BE2C (cell line): ENCODE results near the gene SEC16A.
A peak's percentile ranks its signal among the peaks of the same experiment; 100 is the strongest.

Source experiments
- DNase-seq: peaks from one replicate; pipeline ENCODE4 v3.0.0-alpha.2; 2020
- H3K27me3 ChIP-seq: fragments of 250-450 bp; sonication (Bioruptor Pico); 2 replicates; pipeline ENCODE4 v1.5.1; 2020; ENCODE audit warnings: mild to moderate bottlenecking
- H3K36me3 ChIP-seq: fragments of 250-450 bp; sonication (Bioruptor Pico); 2 replicates; pipeline ENCODE4 v1.5.1; 2020; ENCODE audit warnings: mild to moderate bottlenecking
- H3K4me1 ChIP-seq: fragments of 250-450 bp; sonication (Bioruptor Pico); 2 replicates; pipeline ENCODE4 v1.5.1; 2020
- H3K4me3 ChIP-seq: 2 replicates; pipeline ENCODE4 v1.5.1; 2011; ENCODE audit warnings: low read depth, low read length
- H3K9me3 ChIP-seq: fragments of 250-450 bp; sonication (Bioruptor Pico); 2 replicates; pipeline ENCODE4 v1.5.1; 2020
- TF ChIP-seq, protein P1 (sequence below): IDR thresholded peaks from 2 replicates; pipeline ENCODE4 v1.5.1; 2012; ENCODE audit warnings: mild to moderate bottlenecking, low read depth, low read length

SEC16A gene

DNA sequence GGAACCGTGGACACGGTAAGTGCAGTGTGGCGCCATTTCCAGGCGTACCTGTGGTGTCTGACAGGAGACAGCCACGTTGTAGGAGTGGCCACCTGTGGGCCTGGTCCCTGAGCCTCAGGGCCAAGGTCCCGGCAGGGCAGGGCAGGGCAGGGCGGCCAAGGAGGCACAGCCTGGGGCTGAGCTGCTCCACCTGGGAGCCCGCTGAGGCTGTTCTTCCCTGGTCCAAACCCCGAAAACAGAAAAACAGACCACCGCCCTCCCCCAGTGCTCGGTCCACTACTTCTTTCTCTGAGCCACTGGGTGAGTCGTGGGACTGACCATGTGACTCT is 63.8 kb downstream of the SEC16A start:
- Histone ChIP-seq H3K27me3 (no peaks in the 10 kb centered on the region), H3K9me3 (no peaks in the 10 kb centered on the region), H3K4me1 (no peaks in the 10 kb centered on the region), H3K36me3 (peaks cover 93% of the 10 kb centered on the region), H3K4me3 (no peak overlapping the region)
- TF ChIP-seq, protein P1, sequence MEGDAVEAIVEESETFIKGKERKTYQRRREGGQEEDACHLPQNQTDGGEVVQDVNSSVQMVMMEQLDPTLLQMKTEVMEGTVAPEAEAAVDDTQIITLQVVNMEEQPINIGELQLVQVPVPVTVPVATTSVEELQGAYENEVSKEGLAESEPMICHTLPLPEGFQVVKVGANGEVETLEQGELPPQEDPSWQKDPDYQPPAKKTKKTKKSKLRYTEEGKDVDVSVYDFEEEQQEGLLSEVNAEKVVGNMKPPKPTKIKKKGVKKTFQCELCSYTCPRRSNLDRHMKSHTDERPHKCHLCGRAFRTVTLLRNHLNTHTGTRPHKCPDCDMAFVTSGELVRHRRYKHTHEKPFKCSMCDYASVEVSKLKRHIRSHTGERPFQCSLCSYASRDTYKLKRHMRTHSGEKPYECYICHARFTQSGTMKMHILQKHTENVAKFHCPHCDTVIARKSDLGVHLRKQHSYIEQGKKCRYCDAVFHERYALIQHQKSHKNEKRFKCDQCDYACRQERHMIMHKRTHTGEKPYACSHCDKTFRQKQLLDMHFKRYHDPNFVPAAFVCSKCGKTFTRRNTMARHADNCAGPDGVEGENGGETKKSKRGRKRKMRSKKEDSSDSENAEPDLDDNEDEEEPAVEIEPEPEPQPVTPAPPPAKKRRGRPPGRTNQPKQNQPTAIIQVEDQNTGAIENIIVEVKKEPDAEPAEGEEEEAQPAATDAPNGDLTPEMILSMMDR: no peak
- no peak for DNase-seq

DNA sequence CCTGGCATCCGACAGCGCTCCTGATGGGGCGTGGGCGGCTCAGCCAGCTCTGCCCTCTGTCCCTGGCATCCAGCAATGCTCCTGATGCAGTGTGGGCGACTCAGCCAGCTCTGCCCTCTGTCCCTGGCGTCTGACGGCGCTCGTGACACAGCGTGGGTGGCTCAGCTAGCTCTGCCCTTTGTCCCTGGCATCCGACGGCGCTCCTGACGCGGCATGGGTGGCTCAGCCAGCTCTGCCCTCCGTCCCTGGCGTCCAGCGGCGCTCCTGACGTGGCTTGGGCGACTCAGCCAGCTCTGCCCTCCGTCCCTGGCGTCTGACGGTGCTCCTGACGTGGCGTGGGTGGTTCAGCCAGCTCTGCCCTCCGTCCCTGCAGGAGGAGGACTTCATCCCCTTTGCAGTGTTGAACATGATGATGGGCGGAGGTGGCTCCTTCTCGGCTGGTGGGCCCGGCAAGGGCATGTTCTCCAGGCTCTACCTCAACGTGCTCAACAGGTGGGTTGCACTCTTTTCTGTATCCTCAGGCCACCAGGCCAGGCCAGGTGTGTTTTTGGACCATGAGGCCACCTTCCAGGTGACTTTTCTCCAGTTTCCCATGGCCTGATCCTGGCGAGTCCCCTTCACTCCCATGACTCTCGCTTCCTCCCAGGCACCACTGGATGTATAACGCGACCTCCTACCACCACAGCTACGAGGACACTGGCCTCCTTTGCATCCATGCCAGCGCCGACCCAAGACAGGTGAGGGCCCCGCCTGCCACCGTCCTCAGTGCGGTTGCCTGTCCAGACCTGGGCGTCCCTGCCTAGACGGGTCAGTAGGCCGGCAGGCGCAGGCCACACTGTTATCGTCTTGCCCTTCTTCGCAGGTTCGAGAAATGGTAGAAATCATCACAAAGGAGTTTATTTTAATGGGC is 64.4 kb downstream of the SEC16A start:
- Histone ChIP-seq H3K36me3 (peaks cover 93% of the 10 kb centered on the region), H3K4me1 (no peaks in the 10 kb centered on the region), H3K4me3 (no peak overlapping the region), H3K9me3 (no peaks in the 10 kb centered on the region), H3K27me3 (no peaks in the 10 kb centered on the region)
- DNase-seq: no peak
- TF ChIP-seq, protein P1: no peak

DNA sequence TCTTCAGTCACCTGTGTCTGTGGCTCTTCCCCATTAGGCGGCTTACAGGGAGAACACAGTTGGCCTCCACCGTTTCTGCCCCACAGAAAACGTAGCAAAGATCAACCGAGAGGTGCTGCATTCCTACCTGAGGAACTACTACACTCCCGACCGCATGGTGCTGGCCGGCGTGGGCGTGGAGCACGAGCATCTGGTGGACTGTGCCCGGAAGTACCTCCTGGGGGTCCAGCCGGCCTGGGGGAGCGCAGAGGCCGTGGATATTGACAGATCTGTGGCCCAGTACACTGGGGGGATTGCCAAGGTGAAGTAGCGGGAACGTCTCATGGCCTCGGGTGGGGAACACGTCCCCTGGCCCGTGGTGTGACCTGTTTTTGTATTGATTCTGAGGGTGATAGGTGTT is 65.9 kb downstream of the SEC16A start:
- TF ChIP-seq, protein P1: no peak
- no peak overlapping the region for H3K4me3 ChIP-seq
- peaks cover 93% of the 10 kb centered on the region for H3K36me3 ChIP-seq
- no peaks in the 10 kb centered on the region for H3K9me3 ChIP-seq
- no peak for DNase-seq
- H3K27me3 ChIP-seq: no peaks in the 10 kb centered on the region
- peaks cover 7% of the 10 kb centered on the region; the same call in 1 of the 2 replicates for H3K4me1 ChIP-seq

DNA sequence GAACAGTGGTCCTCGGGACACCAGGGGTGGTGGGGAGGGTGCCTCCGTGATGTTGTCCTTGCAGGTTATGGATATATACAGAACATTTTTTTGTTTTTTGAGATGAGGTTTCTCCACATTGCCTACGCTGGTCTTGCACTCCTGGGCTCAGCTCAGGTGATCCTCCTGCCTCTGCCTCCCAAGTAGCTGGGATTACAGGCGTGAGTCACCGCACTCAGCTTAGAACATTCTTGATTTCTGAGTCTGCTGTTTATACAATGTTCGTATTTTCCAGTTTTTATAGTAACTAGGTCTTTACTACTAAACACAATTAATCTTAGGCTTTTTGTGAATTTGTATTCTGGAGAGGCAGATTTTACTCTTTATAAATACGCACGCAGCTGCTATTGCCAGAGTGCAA is 66.4 kb downstream of the SEC16A start:
- TF ChIP-seq, protein P1: no peak
- peaks cover 88% of the 10 kb centered on the region for H3K36me3 ChIP-seq
- no peaks in the 10 kb centered on the region for H3K27me3 ChIP-seq
- no peak for DNase-seq
- H3K9me3 ChIP-seq: no peaks in the 10 kb centered on the region
- H3K4me3 ChIP-seq: no peak overlapping the region
- peaks cover 10% of the 10 kb centered on the region; the same call in 1 of the 2 replicates for H3K4me1 ChIP-seq

DNA sequence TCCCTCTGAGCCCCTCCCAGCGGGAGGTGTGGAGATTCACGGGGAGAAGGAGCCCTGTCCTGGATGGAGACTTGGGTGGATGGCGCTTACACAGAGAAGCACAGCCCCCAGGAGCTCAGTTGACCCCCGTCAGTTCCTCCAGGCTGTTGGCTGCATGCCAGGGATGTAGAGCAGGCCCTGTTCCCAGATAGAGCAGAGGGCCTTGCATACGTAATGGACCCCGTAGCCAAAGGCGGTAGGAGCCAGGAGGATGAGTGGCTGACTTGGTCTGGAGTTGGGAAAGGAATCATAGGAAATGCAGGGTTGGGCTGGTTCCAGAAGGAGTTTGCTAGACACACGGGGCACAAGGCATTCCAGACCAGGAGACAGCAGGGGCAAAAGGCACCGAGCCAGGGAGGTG is 69.9 kb downstream of the SEC16A start:
- Histone ChIP-seq H3K36me3 (peaks cover 69% of the 10 kb centered on the region), H3K9me3 (no peaks in the 10 kb centered on the region), H3K4me1 (peaks cover 13% of the 10 kb centered on the region; the same call in 1 of the 2 replicates), H3K27me3 (no peaks in the 10 kb centered on the region), H3K4me3 (peak overlapping the region; percentile 1)
- peak; percentile 90 for DNase-seq
- TF ChIP-seq, protein P1: no peak; the same call in 1 of the 2 replicates

DNA sequence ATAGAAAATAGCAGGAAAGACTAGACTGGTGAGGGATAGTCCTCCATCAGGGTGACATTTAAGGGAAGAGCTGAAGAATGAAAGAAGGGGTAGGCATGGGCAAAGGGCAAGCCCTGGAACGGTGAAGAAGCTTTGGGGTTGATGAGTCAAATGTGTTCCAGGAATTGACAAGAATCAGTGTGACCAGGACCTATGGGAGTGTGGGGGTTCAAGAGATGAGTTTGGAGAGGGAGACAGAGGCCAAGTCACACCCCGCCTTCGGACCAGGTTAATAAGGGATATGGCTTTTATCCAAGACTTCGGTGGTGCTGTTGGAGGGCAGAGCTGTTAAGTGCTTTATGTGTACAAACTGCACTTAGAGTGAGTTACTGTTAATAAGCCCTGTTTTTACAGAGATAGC is 71.5 kb downstream of the SEC16A start:
- Histone ChIP-seq H3K36me3 (peaks cover 69% of the 10 kb centered on the region), H3K4me1 (peaks cover 13% of the 10 kb centered on the region; the same call in 1 of the 2 replicates), H3K9me3 (no peaks in the 10 kb centered on the region), H3K27me3 (no peaks in the 10 kb centered on the region), H3K4me3 (peak overlapping the region; percentile 85)
- TF ChIP-seq, protein P1: no peak
- no peak for DNase-seq
